Panc1 (cell line): ENCODE measurements around the gene PHOX2B.
"Not testable (repeated sequence)": the region's sequence is repeated elsewhere in the genome, so short reads cannot be mapped to it uniquely, and the experiment has no call there.

Source experiments
- CTCF ChIP-seq: fragments of 450-650 bp; IDR thresholded peaks from 2 replicates; pipeline ENCODE4 v1.5.1; 2017; ENCODE audit warnings: mild to moderate bottlenecking
- POLR2AphosphoS5 ChIP-seq: IDR thresholded peaks from 2 replicates; pipeline ENCODE4 v1.6.1; 2012; ENCODE audit warnings: mild to moderate bottlenecking, low read depth, low read length, moderate library complexity

DNA sequence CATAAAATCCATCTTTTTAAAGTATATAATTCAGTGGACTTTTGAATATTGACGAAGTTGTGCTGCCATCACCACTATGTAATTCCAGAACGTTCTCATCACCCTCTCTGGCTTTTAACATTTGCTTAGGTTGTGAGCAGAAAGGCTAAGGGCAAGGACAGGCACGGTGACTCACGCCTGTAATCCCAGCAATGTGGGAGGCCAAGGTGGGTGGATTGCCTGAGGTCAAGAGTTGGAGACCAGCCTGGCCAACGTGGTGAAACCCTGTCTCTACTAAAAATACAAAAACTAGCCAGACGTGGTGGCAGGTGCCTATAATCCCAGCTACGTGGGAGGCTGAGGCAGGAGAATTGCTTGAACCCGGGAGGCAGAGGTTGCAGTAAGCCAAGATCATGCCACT is 11.0 kb downstream of the PHOX2B start:
- TF ChIP-seq CTCF, POLR2AphosphoS5: not testable (repeated sequence)
